Adipose tissue (tissue), 3 donors: ENCODE measurements around the gene SCFD1. TPM values are rescaled to one million over a fixed set of nuclear protein-coding genes. Genes with fewer than 3 reads are reported as not detected.

Experiments used
- polyA plus RNA-seq, 3 donors: library from polyadenylated mRNA; stranded (reverse); fragments of 200-250 nt; gene quantifications; one replicate each; pipeline ENCODE4 v1.2.3, GENCODE V29; 2013
- donor health status: healthy with polysubstance abuse.
- donor health status: Bipolar disorder and iron deficiency.
- donor health status: healthy.

The SCFD1 gene
- polyA plus RNA-seq, 3 donors: 31.0 to 60.7 (median 33.9) TPM

Other genes starting within 250 kb of the SCFD1 start
- 1 to 10 TPM; 2.9 to 4.5 (median 4.2) TPM for gene G2E3, start 63.2 kb upstream of the SCFD1 start, polyA plus RNA-seq